ENCODE measurements around the gene CDH15.
"Not testable (repeated sequence)": the region's sequence is repeated elsewhere in the genome, so short reads cannot be mapped to it uniquely, and the experiment has no call there.

CDH15 gene

DNA sequence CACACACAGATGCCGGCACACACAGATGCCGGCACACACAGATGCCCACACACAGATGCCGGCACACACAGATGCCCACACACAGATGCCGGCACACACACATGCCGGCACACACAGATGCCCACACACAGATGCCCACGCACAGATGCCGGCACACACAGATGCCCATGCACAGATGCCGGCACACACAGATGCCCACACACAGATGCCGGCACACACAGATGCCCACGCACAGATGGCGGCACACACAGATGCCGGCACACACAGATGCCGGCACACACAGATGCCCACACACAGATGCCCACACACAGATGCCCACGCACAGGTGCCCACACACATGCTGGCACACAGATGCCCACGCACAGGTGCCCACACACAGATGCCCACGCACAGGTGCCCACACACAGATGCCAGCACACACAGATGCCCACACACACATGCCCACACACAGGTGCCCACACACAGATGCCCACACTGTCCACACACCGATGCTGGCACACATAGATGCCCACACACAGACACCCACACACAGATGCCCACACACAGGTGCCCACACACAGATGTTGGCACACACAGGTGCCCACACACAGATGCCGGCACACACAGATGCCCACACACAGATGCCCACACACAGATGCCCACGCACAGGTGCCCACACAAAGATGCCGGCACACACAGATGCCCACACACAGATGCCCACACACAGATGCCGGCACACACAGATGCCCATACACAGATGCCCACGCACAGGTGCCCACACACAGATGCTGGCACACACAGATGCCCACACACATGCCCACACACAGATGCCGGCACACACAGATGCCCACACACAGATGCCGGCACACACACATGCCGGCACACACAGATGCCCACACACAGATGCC is 17.2 kb downstream of the CDH15 start:
- DNase-seq: not testable (repeated sequence)

DNA sequence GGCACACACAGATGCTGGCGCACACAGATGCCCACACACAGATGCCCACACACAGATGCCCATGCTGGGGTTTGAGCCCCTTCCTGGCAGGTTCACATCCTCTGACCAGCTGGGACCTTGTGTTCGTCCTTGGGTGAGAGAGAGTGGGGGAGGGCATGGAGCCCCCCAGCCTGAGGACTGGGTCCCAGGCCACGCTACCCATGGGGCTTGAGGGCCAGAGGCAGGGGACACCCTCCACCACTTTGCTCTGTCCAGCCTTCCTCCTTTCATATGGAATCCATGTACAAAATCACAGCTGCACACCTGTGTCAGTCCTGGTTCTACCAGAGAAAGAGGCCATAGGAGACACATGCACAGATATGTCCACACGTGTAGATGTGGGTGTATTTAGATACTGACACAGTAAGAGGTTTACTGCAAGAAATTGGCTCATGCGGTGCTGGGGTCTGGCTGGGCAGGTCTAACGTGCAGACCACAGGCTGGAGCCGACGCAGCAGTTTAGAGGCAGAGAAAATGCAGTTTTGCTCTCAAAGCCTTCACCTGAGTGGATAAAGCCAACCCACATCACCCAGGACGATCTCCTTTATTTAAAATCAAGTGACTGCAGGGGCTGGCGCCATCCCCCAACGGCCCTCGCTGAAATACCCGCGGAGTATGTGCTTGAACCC is 17.9 kb downstream of the CDH15 start:
- DNase-seq: no peak

DNA sequence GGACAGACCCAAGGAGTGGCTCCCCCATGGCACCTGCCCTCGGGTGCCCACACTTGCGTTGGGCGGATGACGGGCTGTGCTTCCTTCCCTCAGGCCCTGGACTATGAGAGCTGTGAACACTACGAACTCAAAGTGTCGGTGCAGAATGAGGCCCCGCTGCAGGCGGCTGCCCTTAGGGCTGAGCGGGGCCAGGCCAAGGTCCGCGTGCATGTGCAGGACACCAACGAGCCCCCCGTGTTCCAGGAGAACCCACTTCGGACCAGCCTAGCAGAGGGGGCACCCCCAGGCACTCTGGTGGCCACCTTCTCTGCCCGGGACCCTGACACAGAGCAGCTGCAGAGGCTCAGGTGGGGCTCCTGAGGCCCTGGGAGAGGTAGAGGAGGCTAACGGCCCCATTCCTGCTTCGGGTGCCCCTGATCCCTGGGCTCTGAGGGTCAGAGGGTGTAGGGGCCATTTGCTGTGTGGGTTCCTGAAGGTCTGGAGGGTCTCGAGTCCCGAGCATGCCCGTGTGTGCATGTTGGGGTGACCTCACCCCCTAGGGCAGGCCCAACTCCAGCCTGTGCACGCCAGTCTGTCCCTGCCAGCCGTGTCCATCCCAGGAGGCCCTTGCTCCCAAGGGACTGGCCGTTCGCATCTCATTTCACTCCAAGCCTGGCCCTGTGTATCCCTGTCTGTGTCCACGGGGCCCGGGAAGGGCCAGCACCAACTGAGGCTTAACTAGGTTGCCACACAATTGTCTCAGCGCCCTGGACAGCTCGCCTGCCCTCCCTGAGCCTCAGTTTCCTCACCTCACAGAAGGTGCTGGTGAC is 18.8 kb downstream of the CDH15 start:
- DNase-seq: no peak

DNA sequence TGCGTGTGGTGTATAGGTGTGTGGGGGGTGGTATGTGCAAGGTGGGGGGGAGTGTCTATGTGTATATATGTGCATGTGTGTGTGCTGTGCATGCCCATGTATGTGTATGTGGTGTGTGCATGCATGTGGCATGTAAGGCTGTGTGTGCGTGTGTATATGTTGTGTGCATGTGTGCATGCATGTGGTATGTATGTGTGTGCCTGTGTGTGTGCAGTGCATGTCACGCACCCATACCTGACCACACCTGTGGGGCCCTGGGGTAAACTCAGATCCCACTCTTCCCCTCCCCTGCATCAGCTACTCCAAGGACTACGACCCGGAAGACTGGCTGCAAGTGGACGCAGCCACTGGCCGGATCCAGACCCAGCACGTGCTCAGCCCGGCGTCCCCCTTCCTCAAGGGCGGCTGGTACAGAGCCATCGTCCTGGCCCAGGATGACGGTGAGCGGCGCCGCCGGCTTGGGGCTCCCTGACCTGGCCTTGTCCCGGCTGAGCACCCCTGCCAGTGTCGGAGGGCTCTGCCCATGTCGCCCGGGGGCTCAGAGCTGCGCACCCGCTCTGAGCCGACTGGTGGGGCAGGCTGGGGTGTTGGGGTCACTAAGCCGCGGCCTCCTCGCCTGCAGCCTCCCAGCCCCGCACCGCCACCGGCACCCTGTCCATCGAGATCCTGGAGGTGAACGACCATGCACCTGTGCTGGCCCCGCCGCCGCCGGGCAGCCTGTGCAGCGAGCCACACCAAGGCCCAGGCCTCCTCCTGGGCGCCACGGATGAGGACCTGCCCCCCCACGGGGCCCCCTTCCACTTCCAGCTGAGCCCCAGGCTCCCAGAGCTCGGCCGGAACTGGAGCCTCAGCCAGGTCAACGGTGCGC is 19.7 kb downstream of the CDH15 start:
- DNase-seq: no peak

DNA sequence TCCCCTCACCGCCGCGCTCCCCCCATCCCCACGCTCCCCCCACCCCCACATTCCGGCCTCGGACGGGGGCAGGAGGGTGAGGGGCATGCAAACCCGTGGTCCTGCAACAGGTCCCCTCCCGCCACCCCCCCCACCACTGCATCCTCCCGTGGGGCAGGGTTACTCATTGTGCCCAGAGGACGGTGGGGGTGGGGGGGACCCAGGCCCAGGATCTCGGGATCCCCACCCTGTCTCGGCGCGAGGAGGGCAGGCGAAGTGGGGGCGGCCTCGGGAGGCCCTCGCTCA is 20.3 kb downstream of the CDH15 start:
- DNase-seq: no peak

DNA sequence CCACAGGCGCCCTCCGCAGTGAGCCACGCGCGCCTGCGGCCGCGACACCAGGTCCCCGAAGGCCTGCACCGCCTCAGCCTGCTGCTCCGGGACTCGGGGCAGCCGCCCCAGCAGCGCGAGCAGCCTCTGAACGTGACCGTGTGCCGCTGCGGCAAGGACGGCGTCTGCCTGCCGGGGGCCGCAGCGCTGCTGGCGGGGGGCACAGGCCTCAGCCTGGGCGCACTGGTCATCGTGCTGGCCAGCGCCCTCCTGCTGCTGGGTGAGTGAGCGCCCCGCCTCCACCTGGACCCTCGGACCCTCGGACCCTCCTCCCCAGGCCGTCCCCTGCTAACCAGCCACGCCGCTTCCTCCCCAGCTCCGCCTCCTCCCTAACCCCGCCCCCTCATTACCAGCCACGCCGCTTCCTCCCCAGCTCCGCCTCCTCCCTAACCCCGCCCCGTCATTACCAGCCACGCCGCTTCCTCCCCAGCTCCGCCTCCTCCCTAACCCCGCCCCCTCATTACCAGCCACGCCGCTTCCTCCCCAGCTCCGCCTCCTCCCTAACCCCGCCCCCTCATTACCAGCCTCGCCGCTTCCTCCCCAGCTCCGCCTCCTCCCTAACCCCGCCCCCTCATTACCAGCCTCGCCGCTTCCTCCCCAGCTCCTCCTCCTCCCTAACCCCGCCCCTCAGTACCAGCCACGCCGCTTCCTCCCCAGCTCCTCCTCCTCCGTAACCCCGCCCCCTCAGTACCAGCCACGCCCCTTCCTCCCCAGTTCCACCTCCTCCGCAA is 20.8 kb downstream of the CDH15 start:
- peak in 1 of 2 donors; percentile 12 for DNase-seq

DNA sequence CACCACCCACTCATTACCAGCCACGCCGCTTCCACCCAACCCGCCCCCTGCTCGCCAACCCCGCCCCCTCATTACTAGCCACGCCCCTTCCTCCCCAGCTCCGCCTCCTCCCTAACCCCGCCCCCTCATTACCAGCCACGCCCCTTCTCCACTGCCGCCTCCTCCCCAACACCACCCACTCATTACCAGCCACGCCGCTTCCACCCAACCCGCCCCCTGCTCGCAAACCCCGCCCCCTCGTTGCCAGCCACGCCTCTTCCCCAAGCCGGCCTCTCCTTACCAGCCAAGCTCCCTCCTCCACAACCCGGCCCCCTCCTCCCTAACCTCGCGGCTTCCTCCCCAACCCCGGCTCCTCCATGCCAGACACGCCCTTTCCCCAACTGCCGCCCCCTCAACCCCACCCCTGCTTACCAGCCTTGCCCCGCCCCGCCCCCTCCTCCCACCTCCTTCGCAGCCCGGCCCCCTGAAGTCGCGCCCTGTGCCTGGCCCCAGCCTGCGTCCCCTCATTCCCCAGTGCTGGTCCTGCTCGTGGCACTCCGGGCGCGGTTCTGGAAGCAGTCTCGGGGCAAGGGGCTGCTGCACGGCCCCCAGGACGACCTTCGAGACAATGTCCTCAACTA is 21.5 kb downstream of the CDH15 start:
- peak in 1 of 2 donors; percentile 58 for DNase-seq

DNA sequence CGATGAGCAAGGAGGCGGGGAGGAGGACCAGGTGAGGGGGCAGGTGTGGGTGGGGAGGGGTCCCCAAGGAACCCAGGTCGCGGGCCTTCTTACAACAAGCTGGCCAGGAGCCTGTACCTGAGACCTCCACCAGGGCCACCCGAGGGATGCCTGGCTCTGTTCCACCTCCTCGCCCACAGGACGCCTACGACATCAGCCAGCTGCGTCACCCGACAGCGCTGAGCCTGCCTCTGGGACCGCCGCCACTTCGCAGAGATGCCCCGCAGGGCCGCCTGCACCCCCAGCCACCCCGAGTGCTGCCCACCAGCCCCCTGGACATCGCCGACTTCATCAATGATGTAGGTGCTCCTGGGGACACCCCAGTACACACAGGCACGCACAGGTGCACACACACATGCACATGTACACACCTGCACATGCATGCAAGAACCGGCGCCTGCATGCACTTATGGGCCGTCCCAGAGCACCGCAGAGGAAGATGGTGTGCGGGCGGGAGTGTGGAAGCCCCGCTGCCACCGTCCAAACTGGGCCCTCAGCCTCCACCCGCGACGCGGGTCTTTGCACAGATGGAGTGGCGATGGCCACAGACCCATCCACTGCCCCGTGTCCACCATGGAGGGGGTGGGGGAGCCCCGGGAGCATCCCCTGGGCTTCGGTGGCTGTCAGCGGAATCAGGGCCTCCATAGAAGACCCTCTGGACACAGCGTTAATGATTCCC is 22.2 kb downstream of the CDH15 start:
- no peak for DNase-seq

DNA sequence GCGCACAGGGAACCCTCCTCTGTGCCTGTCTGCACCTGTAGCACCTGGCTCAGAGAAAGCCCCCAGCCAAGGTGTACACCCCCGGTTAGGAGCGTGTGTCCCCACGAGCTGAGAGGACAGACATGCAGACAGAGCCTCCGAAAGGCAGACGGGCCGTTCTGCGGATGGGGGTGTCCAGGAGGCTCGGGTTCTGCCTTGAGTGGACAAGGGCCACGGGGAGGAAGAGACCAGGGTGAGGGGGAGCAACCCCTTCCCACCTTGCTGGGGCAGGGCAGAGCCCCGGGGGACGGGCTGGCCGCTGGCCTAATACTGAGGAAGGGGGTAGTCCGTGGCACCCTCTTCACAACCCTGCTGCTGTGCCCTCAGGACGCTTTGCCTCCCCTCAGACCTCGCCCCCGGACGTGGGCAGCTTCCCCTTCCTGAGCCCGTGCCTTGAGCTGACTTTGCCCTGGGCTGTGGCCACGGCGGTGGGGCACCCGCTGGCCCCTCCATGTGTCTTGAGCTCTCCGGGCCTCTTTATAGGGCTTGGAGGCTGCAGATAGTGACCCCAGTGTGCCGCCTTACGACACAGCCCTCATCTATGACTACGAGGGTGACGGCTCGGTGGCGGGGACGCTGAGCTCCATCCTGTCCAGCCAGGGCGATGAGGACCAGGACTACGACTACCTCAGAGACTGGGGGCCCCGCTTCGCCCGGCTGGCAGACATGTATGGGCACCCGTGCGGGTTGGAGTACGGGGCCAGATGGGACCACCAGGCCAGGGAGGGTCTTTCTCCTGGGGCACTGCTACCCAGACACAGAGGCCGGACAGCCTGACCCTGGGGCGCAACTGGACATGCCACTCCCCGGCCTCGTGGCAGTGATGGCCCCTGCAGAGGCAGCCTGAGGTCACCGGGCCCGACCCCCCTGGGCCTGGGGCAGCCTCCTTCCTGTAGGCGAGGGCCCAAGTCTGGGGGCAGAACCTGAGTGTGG is 23.1 kb downstream of the CDH15 start:
- no peak for DNase-seq

DNA sequence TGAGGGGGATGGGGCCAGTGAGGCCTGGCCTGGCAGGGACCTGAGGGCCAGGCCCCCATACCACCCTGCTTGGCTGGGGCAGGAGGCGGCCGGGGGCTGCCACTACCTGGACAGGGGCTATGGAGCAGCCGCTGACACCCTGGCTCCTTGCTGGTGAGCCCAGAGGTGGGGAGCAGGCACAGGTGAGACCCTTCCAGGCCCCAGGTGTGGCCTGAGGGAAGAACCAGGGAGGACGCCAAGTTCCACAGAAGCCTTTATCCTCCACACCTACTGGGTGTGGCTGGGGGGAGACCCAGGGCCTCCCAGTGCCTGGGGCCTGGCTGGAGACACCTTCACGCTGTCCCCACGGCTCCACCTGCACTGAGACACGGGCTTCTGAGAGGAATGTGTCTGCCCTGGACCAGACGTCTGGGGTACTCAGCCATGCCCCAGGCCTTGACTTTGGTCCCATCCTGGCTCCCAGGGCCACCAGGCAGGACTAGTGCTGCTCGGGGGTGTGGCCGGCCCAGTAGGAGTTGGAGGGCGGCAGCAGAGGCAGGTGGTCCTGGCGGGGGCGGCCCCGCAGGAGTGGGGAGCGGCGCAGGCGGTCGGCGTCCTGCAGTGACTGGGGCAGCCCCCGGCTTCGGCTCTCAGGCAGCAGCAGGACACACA is 24.1 kb downstream of the CDH15 start:
- no peak for DNase-seq

DNA sequence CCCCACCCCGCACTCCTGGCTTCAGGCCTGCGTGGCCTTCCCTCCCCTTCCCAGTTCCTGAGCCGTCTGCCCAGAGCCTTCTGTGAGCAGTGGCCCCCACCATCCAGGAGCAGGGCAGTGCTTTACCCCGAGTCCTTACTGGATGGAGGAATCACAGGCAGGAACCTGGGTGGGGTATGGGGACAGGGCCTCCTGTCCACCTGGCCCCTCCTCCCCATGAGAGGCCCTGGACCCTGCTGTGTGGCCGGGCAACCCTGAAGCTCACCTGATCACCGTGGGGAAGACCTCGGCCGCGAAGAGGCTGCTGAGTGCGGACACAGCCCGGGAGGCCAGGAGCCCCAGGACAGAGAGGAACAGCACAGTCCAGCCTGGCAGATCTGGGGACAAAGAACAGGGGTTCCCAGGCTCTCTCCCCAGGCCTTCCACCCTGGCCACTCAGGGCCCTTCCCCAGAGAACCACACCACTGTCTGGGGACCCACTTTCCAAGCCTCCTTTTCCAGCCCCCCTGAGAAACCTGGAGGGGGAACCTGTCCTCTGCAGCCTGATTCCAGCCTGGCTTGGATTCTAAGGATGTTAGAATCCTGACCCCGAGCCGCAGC is 25.6 kb downstream of the CDH15 start:
- DNase-seq: no peak

DNA sequence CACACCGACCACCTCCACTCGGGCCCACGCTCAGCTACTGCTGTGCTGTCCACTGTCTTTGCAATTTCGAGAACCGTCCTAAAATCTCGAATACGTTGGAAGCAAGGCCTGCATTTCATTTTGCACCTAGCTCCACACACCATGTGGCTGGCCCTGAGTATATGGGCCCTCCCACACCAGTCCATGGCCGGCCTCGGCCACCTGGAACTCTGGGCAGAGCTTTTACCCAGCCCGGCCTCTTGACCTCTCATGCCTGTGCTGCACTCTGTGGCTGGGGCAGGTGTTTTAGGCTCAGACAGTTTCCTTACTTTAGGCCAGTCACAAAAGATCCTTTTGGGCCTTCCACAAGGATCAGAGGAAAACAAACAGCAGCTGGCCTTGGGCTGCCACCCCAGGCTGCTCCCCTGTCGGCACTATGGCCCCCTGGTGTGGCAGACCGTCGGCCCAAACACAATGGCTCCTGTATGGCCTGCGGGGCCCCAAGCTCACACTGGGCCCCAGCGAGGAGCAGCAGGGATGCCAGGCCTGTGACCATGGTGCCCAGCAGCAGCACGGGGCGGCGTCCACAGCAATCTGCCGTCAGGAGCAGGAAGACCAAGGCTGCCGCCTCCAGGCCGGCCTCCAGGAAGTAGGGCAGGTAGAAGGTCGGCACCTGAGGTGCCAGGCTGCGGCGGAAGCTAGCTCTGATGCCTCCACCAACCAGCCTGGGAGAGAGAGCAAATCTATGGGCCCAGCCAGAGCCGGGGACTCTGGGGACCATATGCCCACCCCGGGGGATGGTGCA is 26.3 kb downstream of the CDH15 start:
- DNase-seq: no peak

DNA sequence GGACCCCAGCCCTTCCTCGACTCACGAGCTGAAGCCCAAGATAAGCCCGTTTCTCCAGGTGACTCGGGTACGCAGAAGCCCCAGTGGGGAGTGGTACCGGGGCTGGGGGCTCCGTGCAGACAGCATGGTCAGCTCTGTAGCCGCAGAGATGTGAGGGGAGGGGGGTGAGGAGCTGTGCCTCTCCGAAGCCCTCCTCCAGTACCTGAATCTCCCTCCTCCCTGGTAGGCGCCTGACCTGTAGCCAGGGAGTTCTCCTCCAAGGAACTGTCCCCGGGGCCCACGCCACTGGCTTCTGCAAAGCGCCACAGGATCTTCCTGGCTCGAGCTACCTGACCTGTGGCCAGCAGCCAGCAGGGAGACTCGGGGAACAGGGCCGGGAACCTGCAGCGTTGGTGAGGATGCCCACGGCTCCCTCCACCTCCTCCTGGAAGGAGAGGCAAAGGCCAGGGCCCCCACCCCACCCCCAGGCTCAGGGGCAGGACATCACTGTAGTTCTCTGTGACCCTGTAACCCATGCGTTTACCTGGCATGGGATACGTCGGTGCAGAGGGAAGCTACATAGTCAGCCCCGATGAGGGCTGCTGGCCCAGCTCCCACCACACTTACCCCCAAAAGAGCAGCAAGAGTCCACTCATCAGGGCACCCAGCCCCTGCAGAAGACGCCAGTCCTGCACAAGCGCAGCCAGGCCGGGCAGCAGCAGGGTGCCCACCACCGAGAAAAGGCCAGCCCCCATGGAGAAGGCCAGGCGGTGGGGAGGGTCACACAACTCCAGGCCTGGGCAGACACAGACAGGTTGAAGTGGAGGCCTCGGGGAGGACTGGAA is 27.1 kb downstream of the CDH15 start:
- DNase-seq: no peak

DNA sequence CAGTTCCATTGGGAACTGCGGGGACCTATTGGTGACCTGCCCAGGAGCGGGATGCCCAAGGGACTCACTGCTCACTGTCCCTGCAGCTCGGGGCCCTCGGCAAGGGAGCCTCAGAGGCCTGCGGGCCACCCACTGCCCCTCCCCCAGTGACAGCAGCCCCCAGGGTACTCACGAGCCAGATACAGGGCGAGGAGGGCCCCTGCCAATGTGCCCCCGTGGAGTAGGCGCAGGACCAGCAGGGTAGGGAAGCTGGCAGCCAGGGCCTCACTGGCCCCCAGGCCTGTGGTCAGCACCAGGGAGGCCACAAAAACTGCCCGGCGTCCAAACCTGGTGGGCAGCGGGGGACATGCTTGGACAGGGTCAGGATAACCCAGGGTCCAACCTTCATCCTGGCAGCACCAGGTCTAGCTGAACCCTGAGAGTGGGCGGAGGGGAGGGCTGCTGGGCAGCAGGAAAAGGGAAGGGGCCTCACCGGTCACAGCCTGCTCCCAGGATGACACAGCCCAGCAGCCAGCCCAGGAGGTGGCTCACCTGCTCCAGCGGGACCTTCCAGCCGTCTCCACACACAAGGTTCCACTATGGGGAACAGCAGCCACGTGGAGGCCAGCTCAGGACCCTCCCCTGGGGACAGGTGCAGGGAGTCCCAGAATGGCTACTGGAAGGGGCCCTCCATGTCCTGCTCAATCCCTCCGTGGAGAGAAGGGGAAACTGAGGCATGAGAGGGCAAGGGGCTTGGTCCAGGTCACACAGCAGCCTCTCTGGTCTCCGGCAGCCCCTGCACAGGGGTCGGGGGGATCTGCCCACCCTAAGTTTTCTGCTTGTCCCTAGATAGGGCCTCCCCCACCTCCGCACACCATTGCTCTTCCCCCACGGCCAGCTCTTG is 27.9 kb downstream of the CDH15 start:
- no peak for DNase-seq

DNA sequence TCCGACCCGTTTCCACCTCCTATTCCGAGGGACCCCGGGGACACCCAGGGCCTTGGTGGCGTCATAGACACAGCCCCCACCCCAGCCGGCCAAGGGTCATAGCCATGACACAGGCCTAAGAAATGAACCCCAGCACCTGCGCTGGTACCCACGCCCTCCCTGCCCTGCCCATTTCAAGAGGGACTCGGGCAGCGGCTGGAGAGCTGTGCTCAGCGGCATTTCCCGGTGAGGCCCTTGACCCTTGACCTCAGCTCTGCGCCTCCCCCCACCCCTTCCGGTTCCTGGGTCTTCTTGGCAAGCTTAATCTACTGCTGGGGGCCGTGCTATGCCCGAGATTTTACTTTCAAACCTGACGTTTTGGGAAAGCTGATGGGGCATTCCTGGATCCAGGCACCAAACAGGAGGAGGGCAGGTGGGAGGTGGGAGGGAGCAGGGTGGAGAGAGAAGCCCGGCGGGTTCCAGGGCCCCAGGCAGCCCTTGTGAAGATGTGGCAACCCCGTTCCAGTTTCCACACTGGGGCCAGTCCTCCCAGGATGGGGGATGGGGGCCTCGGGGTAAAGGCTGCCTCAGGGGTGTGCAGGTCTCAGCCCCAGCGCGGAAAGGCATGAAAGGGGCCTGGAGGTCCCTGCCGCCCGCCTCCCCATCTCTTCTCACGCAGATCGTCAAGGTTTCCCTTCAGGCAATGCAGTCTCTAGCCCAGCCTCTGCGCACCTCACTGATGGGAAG is 28.7 kb downstream of the CDH15 start, which contains the start of gene SLC22A31:
TSS of gene SLC22A31 (minus strand) at position 414 of the 726 bp plus-strand sequence. CDS start at position 378, 36 bp downstream.
- DNase-seq: no peak

Data from bone marrow (tissue), 2 donors.